Measurements from ENCODE around the gene FAXDC2.

The FAXDC2 gene

DNA sequence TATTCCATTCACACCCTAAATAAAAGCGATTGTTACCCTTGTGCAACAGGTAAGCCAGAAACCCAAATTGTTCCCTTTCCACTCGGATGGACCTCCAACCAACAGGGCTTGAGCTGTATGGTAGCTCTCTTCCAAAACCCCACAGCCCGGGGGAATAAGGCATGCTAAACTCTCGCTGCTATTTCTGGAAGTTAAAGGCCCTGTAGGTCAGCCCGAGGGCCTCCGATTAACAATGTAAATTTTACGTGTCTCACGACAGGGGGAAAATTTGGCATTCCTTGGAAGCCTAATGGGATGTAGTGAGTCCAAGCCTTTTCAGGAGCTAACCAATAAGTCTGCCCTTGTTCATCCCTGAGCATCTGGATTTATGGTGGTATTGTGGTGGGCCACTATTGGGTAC is 34.0 kb upstream of the FAXDC2 start:
- Histone ChIP-seq H3K36me3 (ENCODE audit: insufficient read depth, low read length) (peaks cover 49% of the 10 kb centered on the region), H3K4me3 (ENCODE audit: low read depth, low read length) (no peak overlapping the region), H3K27ac (ENCODE audit: low read depth, low read length) (no peak overlapping the region), H2AFZ (ENCODE audit: low read length, unreplicated experiment) (no peak overlapping the region), H3K4me1 (ENCODE audit: control insufficient read depth, insufficient read depth, low read length, unreplicated experiment) (no peaks in the 10 kb centered on the region), H3K79me2 (ENCODE audit: control insufficient read depth, insufficient read depth, low read length, unreplicated experiment) (no peaks in the 10 kb centered on the region), H3K27me3 (ENCODE audit: insufficient read depth, low read length) (no peaks in the 10 kb centered on the region)

DNA sequence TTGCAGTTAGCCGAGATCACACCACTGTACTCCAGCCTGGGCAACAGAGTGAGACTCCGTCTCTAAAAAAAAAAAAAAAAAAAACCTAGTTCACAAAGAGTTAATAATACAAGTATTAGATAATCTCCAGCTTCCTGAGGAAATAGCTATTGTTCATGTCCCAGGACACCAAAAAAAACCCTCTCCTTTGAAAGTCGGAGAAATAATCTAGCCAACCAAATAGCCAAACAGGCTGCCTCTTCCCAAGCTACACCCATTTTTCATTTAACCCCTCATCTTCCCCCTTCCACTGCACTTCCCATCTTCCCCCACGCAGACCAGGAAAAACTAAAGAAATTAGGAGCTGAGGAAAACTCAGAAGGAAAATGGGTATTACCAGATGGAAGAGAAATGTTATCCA is 31.6 kb upstream of the FAXDC2 start:
- no peak overlapping the region for H2AFZ ChIP-seq (ENCODE audit: low read length, unreplicated experiment)
- H3K79me2 ChIP-seq (ENCODE audit: control insufficient read depth, insufficient read depth, low read length, unreplicated experiment), result no peaks in the 10 kb centered on the region
- H3K36me3 ChIP-seq (ENCODE audit: insufficient read depth, low read length), result peaks cover 44% of the 10 kb centered on the region
- no peaks in the 10 kb centered on the region for H3K27me3 ChIP-seq (ENCODE audit: insufficient read depth, low read length)
- H3K4me1 ChIP-seq (ENCODE audit: control insufficient read depth, insufficient read depth, low read length, unreplicated experiment), result no peaks in the 10 kb centered on the region
- no peak overlapping the region for H3K27ac ChIP-seq (ENCODE audit: low read depth, low read length)
- no peak overlapping the region for H3K4me3 ChIP-seq (ENCODE audit: low read depth, low read length)

DNA sequence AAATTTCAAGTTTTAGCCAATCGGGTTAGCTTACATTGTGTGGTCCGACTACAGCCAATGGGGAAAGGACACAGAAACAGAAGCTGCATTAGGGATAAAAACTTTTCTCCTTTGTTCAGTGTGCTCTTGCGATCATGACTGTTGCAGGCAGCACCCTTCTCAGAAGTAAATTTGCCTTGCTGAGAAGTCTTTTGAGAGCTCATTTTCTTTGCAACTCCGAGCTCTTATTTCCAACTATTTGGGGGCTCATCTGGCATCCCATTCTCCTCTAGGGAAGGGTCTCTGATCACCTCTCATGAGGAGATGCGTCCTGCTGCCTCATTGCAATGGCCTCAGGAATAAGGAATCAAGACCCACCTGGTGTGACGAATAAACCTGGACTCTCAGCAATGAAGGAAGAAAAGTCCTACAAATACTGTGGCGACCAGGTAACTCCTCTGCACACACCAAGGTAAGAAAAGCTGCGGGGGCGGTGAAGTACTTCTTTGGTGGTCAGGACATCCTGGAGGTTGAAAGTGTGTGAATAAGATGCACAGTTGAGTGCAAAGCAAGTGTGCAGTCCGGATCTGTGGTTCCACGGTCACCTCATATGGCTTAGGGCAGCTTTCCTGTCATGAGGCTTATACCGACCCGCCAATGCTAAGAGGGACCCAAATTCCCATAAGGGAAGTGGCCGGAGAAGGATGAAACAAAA is 28.4 kb upstream of the FAXDC2 start:
- Histone ChIP-seq H3K27me3 (ENCODE audit: insufficient read depth, low read length) (no peaks in the 10 kb centered on the region), H2AFZ (ENCODE audit: low read length, unreplicated experiment) (no peak overlapping the region), H3K4me3 (ENCODE audit: low read depth, low read length) (no peak overlapping the region), H3K4me1 (ENCODE audit: control insufficient read depth, insufficient read depth, low read length, unreplicated experiment) (no peaks in the 10 kb centered on the region), H3K36me3 (ENCODE audit: insufficient read depth, low read length) (peaks cover 38% of the 10 kb centered on the region), H3K79me2 (ENCODE audit: control insufficient read depth, insufficient read depth, low read length, unreplicated experiment) (no peaks in the 10 kb centered on the region), H3K27ac (ENCODE audit: low read depth, low read length) (no peak overlapping the region)

DNA sequence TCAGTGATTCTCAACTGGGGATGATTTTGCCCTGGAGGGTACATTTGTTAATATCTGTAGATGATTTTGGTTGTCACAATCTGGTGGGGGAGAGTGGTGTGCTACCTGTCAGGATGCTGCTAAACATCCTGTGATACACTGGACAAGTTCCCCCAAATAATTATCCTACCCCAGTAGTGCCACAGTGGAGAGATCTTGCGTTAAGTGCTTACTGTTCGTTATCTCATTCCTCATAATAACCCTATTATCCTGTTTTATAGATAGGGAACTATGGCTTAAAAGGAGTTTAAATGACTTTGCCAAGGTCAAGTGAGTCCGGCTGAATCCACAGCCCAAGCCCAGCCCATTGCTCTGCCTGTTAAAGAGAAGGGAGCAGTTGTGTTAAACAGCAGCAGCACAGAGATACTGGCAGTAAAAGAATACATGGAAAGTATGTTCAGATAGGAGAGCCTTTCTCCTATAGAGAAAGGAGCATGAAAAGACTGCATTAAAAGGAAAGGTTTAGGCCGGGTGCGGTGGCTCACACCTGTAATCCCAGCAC is 23.5 kb upstream of the FAXDC2 start:
- Histone ChIP-seq H3K4me3 (ENCODE audit: low read depth, low read length) (no peak overlapping the region), H2AFZ (ENCODE audit: low read length, unreplicated experiment) (no peak overlapping the region), H3K4me1 (ENCODE audit: control insufficient read depth, insufficient read depth, low read length, unreplicated experiment) (no peaks in the 10 kb centered on the region), H3K79me2 (ENCODE audit: control insufficient read depth, insufficient read depth, low read length, unreplicated experiment) (no peaks in the 10 kb centered on the region), H3K27ac (ENCODE audit: low read depth, low read length) (no peak overlapping the region), H3K36me3 (ENCODE audit: insufficient read depth, low read length) (peaks cover 59% of the 10 kb centered on the region), H3K27me3 (ENCODE audit: insufficient read depth, low read length) (no peaks in the 10 kb centered on the region)

DNA sequence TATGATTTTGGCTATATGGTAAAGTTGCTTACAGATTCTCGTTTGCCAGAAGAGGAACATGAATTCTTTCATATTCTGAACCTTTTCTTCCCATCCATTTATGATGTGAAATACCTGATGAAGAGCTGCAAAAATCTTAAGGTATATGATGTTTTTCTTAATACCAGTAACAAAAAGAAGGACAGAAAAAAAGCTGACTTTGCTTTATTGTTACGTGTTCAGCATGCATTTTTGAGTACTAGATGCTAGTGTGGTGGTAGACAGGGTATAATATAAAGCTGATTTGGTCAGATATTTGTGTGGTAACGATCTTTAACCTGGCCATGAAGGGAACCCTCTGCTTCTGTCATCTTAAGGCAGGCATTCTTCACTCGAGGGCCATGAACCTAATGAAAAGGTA is 21.3 kb upstream of the FAXDC2 start:
- H3K36me3 ChIP-seq (ENCODE audit: insufficient read depth, low read length), result peaks cover 46% of the 10 kb centered on the region
- H3K4me3 ChIP-seq (ENCODE audit: low read depth, low read length), result no peak overlapping the region

DNA sequence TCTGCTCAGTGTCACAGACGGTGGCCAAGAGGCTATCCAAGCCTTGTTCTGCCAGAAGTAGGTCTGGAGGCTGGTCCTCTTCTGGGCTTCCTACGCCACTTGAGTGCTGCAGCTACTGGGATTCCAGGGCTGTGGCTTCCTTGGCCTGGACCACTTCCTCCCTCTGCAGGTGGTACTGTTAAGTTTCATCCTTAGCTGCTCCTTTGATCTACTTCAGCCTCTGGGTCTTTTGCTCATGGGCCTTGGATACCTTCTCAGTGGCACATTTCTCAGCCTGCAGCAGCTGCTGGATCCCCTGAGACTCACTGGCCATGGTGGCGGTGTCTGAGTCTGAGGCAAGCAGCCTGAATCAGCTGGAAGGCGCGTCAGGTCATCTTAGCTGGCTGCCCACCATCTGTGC is 18.3 kb upstream of the FAXDC2 start:
- H3K27me3 ChIP-seq (ENCODE audit: insufficient read depth, low read length), result no peaks in the 10 kb centered on the region
- no peak overlapping the region for H2AFZ ChIP-seq (ENCODE audit: low read length, unreplicated experiment)
- H3K4me3 ChIP-seq (ENCODE audit: low read depth, low read length), result no peak overlapping the region
- H3K4me1 ChIP-seq (ENCODE audit: control insufficient read depth, insufficient read depth, low read length, unreplicated experiment), result no peaks in the 10 kb centered on the region
- peaks cover 36% of the 10 kb centered on the region for H3K36me3 ChIP-seq (ENCODE audit: insufficient read depth, low read length)
- H3K79me2 ChIP-seq (ENCODE audit: control insufficient read depth, insufficient read depth, low read length, unreplicated experiment), result peaks cover 21% of the 10 kb centered on the region
- H3K27ac ChIP-seq (ENCODE audit: low read depth, low read length), result no peak overlapping the region

More for the DNA sequence above, 21.3 kb upstream of the FAXDC2 start:
- Histone ChIP-seq H3K27ac (ENCODE audit: low read depth, low read length) (no peak overlapping the region), H3K27me3 (ENCODE audit: insufficient read depth, low read length) (no peaks in the 10 kb centered on the region), H2AFZ (ENCODE audit: low read length, unreplicated experiment) (no peak overlapping the region), H3K79me2 (ENCODE audit: control insufficient read depth, insufficient read depth, low read length, unreplicated experiment) (no peaks in the 10 kb centered on the region), H3K4me1 (ENCODE audit: control insufficient read depth, insufficient read depth, low read length, unreplicated experiment) (no peaks in the 10 kb centered on the region)

DNA sequence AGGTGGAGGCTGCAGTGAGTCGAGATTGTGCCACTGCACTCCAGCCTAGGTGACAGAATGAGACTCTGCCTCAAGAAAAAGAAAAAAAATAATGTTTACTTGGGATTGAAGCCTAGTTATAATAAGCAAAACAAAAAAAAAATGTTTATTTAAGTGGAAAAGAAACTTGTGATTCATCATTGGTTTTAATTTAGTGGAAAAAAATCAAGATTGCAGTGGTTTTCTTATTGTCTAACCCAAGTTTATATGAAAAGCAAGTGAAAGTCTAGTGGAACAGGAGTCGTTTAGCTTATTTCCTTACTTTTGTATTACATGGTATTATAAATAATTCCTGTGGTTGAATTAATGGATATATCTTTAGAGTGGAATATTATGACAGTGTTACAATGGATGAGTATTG is 16.4 kb upstream of the FAXDC2 start:
- H3K27me3 ChIP-seq (ENCODE audit: insufficient read depth, low read length), result no peaks in the 10 kb centered on the region
- no peak overlapping the region for H2AFZ ChIP-seq (ENCODE audit: low read length, unreplicated experiment)
- peaks cover 30% of the 10 kb centered on the region for H3K36me3 ChIP-seq (ENCODE audit: insufficient read depth, low read length)
- peaks cover 4% of the 10 kb centered on the region for H3K4me1 ChIP-seq (ENCODE audit: control insufficient read depth, insufficient read depth, low read length, unreplicated experiment)
- H3K4me3 ChIP-seq (ENCODE audit: low read depth, low read length), result no peak overlapping the region
- H3K27ac ChIP-seq (ENCODE audit: low read depth, low read length), result no peak overlapping the region
- peaks cover 40% of the 10 kb centered on the region for H3K79me2 ChIP-seq (ENCODE audit: control insufficient read depth, insufficient read depth, low read length, unreplicated experiment)

DNA sequence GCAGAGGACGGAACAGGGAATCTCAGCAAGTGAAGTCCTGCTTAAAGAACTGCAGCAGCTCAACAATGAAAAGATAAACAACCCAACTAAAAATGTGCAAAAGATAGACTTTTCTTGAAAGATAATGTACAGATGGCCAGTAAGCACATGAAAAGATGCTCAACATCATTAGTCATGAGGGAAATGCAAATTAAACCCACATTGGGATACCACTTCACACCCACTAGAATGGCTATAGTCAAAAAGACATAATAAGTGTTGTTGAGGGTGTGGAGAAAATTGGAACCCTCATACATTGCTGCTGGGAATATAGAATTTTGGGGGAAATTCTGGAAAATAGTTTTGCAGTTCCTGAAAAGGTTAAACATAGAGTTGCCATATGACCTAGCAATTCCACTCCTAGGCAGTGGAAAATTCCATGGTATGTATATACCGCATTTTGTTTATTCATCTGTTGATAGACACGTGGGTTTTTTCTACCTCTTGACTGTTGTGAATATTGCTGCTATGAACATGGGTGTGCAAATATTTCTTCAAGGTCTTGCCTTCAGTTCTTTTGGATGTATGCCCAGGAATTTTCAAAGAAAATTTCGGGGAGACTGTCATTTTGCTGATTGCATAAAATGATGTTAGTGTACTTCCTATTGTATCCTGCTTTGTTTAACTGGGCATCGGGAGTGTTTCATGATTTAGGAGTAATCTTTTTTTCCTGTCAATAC is 15.2 kb upstream of the FAXDC2 start:
- Histone ChIP-seq H3K4me1 (ENCODE audit: control insufficient read depth, insufficient read depth, low read length, unreplicated experiment) (peaks cover 13% of the 10 kb centered on the region), H3K4me3 (ENCODE audit: low read depth, low read length) (no peak overlapping the region), H3K79me2 (ENCODE audit: control insufficient read depth, insufficient read depth, low read length, unreplicated experiment) (peaks cover 52% of the 10 kb centered on the region), H3K27ac (ENCODE audit: low read depth, low read length) (no peak overlapping the region), H3K27me3 (ENCODE audit: insufficient read depth, low read length) (no peaks in the 10 kb centered on the region), H2AFZ (ENCODE audit: low read length, unreplicated experiment) (no peak overlapping the region), H3K36me3 (ENCODE audit: insufficient read depth, low read length) (peaks cover 22% of the 10 kb centered on the region)

DNA sequence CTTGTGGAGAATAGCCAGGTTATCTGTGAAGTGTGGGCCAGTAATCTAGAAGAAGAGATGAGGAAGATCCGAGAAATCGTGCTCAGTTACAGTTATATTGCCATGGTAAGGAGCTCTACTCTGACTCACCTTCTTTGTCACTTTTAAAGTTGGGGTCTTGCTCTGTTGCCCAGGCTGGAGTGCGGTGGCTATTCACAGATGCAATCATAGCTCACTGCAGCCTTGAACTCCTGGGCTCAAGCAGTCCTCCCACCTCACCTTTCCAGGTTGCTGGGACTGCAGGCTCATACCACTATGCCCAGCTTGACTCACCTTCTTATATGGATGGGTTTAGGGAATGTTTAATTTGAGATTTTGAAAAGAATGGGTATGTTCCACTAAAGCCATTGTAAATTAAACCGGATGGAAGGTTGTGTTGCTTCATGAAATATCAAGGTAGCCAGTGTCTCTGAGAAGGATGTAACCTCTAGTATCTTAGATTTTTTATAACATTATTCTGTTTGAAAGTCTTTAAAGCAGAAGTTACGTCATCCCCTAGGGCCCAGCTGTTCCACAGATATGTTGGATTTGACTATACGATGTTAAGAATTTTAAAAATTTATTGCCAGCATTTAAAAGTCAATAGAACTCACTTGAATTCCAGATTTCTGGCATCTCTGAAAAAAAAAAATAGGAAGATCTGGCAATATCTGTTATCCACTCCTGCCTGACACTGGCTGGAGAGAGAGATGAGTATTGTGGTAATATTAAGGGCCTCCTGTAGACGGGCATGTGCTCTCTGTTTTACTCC is 13.1 kb upstream of the FAXDC2 start:
- Histone ChIP-seq H2AFZ (ENCODE audit: low read length, unreplicated experiment) (no peak overlapping the region), H3K27ac (ENCODE audit: low read depth, low read length) (no peak overlapping the region), H3K4me1 (ENCODE audit: control insufficient read depth, insufficient read depth, low read length, unreplicated experiment) (peaks cover 14% of the 10 kb centered on the region), H3K79me2 (ENCODE audit: control insufficient read depth, insufficient read depth, low read length, unreplicated experiment) (peaks cover 73% of the 10 kb centered on the region), H3K27me3 (ENCODE audit: insufficient read depth, low read length) (no peaks in the 10 kb centered on the region), H3K36me3 (ENCODE audit: insufficient read depth, low read length) (peaks cover 18% of the 10 kb centered on the region), H3K4me3 (ENCODE audit: low read depth, low read length) (no peak overlapping the region)

DNA sequence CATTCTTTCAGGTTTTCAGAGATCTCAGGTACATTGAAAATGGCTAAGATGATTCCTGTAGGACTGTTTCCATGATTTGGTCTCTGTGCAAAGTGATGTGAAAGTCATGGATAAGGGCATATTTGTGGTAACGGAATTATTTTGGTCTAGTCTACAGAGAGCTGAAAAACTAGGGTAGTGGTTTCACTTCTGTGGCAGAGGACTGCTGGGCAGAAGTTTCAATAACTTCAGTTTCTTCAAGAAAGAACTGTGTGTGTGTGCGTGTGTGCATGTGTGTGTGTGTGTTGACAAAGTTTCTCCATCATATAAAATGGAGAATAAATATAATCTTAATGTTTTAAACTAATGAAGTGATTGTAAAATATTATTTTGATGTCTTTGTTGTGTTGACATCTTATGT is 12.4 kb upstream of the FAXDC2 start:
- no peak overlapping the region for H3K27ac ChIP-seq (ENCODE audit: low read depth, low read length)
- H3K79me2 ChIP-seq (ENCODE audit: control insufficient read depth, insufficient read depth, low read length, unreplicated experiment), result peaks cover 74% of the 10 kb centered on the region
- no peaks in the 10 kb centered on the region for H3K27me3 ChIP-seq (ENCODE audit: insufficient read depth, low read length)
- H3K4me3 ChIP-seq (ENCODE audit: low read depth, low read length), result no peak overlapping the region
- peaks cover 14% of the 10 kb centered on the region for H3K4me1 ChIP-seq (ENCODE audit: control insufficient read depth, insufficient read depth, low read length, unreplicated experiment)
- no peak overlapping the region for H2AFZ ChIP-seq (ENCODE audit: low read length, unreplicated experiment)
- peaks cover 18% of the 10 kb centered on the region for H3K36me3 ChIP-seq (ENCODE audit: insufficient read depth, low read length)

All from ACC112 (cell line).